PFSK-1 (cell line): ENCODE data around the gene PAPOLB. TPM values are rescaled to one million over a fixed set of nuclear protein-coding genes. Genes with fewer than 3 reads are reported as not detected.

ENCODE experiments used
- FOXP2 ChIP-seq: optimal IDR thresholded peaks from 2 replicates; pipeline ENCODE3; 2011; ENCODE audit warnings: borderline replicate concordance, control low read depth, inconsistent platforms; ENCODE audit not compliant: insufficient read depth; ENCODE audit errors: extremely low read length, extremely low read depth
- POLR2AphosphoS5 ChIP-seq: IDR thresholded peaks from 2 replicates; pipeline ENCODE4 v1.6.1; 2012; ENCODE audit warnings: low read depth, mild to moderate bottlenecking, control low read depth, low read length, moderate library complexity
- SIN3A ChIP-seq: IDR thresholded peaks from 2 replicates; pipeline ENCODE4 v1.6.1; 2012; ENCODE audit warnings: mild to moderate bottlenecking, low read length, moderate library complexity, borderline replicate concordance; ENCODE audit not compliant: insufficient read depth
- TAF1 ChIP-seq: IDR thresholded peaks from 2 replicates; pipeline ENCODE4 v1.6.1; 2012; ENCODE audit warnings: low read length, control low read depth, borderline replicate concordance; ENCODE audit not compliant: insufficient read depth
- polyA plus RNA-seq: library from polyadenylated mRNA; unstranded; fragments of >200 nt; gene quantifications from one replicate; pipeline ENCODE4 v1.2.1, GENCODE V29; 2012; ENCODE audit warnings: low read depth, missing spikeins; ENCODE audit not compliant: insufficient read length
- TF ChIP-seq, protein P1 (sequence below), 2 experiments: IDR thresholded peaks; 2 replicates each; pipeline versions ENCODE4 v1.6.1 to v1.8.0; 2011 to 2012; ENCODE audit warnings: low read depth in 2 of 2, low read length in 2 of 2, control low read depth in 1 of 2, inconsistent platforms in 1 of 2, mild to moderate bottlenecking in 1 of 2, moderate library complexity in 1 of 2; ENCODE audit not compliant: insufficient read depth in 1 of 2

PAPOLB gene
- not detected for polyA plus RNA-seq

DNA sequence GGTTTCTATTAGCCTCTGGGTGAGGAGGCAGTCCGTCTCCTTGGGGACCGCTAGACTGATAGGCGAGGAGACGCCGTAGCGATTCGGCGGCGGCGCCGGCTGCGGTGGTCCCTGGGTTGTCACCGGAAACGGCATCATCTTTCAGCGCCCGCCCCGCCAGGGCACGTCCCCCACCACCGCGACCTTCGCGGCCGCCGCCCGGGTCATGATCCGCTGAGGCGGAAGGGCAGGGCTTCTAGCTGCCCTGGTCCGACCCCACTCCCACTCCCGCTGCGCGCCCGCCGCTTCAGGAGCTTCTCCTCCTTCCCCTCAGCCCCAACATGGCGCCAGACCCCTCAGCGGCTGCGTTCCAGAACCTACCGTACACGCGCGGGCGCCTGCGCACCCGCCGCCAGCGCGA, at the start of gene PAPOLB:
Gene PAPOLB (minus strand): TSS at position 358 of the 400 bp plus-strand sequence. CDS start 220 bp downstream, at position 138.
- TF ChIP-seq TAF1 (no peak), SIN3A (no peak), POLR2AphosphoS5 (no peak), FOXP2 (no peak)
- TF ChIP-seq, protein P1, sequence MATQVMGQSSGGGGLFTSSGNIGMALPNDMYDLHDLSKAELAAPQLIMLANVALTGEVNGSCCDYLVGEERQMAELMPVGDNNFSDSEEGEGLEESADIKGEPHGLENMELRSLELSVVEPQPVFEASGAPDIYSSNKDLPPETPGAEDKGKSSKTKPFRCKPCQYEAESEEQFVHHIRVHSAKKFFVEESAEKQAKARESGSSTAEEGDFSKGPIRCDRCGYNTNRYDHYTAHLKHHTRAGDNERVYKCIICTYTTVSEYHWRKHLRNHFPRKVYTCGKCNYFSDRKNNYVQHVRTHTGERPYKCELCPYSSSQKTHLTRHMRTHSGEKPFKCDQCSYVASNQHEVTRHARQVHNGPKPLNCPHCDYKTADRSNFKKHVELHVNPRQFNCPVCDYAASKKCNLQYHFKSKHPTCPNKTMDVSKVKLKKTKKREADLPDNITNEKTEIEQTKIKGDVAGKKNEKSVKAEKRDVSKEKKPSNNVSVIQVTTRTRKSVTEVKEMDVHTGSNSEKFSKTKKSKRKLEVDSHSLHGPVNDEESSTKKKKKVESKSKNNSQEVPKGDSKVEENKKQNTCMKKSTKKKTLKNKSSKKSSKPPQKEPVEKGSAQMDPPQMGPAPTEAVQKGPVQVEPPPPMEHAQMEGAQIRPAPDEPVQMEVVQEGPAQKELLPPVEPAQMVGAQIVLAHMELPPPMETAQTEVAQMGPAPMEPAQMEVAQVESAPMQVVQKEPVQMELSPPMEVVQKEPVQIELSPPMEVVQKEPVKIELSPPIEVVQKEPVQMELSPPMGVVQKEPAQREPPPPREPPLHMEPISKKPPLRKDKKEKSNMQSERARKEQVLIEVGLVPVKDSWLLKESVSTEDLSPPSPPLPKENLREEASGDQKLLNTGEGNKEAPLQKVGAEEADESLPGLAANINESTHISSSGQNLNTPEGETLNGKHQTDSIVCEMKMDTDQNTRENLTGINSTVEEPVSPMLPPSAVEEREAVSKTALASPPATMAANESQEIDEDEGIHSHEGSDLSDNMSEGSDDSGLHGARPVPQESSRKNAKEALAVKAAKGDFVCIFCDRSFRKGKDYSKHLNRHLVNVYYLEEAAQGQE (IDR thresholded peaks at IDR 0.05; ENCODE audit: insufficient read depth in 1 of 2, low read depth in 2 of 2, low read length in 2 of 2), result no peak

DNA sequence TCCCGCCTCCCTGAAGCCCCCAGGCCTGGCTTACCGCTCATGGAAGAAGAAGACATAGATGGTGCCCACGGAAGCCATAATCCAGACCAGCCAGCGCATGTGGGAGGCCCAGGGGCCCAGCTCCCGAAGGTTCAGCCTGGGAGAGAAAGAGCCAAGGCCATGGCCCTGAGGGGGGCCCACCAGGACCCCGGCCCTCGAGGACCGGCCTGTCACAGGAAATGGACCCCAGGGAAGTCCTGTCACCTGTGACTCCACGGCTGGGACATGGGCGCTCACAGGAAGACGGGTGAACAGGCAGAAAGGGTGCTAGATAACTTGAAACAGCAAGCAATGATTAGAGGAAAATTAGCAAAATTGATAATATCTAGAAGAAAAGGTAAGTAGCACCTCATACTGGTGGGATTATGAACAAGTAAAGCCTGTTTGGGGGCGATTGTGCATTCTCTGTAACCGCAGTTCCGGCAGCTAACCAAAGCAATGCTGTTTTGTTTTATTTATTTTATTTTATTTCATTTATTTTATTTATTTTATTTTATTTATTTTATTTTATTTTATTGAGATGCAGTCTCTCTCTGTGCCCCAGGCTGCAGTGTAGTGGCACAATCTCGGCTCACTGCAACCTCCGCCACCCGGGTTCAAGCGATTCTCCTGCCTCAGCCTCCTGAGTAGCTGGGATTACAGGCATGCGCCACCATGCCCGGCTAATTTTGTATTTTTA, 49.4 kb upstream of the PAPOLB start:
- TF ChIP-seq, protein P1 (IDR thresholded peaks at IDR 0.05; ENCODE audit: insufficient read depth in 1 of 2, low read depth in 2 of 2, low read length in 2 of 2), result no peak
- TF ChIP-seq SIN3A, result no peak
- no peak for TF ChIP-seq FOXP2
- no peak for TF ChIP-seq POLR2AphosphoS5
- no peak for TF ChIP-seq TAF1

DNA sequence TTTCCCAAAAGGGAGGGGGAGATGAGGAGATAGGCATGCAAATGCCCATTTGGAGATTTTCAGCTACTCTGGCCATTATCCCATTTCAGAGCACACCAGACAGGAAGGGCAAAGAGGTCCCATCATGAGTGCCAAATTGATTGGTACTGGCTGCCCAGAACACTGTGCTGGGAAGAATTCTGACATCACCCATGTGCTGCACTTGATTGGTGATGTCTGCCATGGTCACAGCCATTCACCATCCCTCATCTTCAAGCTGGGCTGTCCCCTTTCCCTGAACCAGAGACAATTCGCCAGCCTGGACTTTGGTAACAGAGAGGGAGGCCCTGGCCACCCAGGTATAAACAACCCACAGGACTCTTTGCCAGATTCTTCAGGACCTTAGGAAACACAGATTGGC, 44.9 kb upstream of the PAPOLB start:
- TF ChIP-seq POLR2AphosphoS5 (no peak), FOXP2 (no peak), SIN3A (no peak), TAF1 (no peak)
- TF ChIP-seq, protein P1 (IDR thresholded peaks at IDR 0.05; ENCODE audit: insufficient read depth in 1 of 2, low read depth in 2 of 2, low read length in 2 of 2), result no peak

DNA sequence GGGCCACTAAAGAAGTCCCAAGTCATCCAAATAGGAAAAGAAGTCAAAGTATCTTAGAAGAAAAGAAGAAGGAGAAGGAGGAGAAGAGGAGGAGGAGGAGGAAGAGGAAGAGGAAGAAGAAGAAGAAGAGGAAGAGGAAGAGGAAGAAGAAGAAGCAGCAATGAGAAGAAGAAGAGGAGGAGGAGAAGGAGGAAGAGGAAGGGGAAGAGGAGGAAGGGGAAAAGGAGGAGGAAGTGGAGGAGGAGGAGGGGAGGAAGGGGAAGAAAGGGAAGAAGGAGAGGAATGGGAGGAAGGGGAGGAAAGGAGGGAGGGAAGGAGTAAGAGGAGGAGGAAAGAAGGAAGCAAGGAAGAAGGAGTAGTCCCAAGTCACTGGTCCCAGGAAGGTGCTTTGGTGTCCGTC, 43.3 kb upstream of the PAPOLB start:
- TF ChIP-seq, protein P1 (IDR thresholded peaks at IDR 0.05; ENCODE audit: insufficient read depth in 1 of 2, low read depth in 2 of 2, low read length in 2 of 2), result no peak
- no peak for TF ChIP-seq SIN3A
- TF ChIP-seq FOXP2, result no peak
- no peak for TF ChIP-seq TAF1
- TF ChIP-seq POLR2AphosphoS5, result no peak
